Smooth muscle cell of the pulmonary artery (primary cell): ENCODE results near the gene CCR7. TPM values are rescaled to one million over a fixed set of nuclear protein-coding genes. Genes with fewer than 3 reads are reported as not detected.

ENCODE experiments used
- total RNA-seq: library from RNA; depleted of rRNA; stranded (reverse); fragments of >200 nt; gene quantifications from 2 replicates; pipeline ENCODE4 v1.2.3, GENCODE V29; 2014

CCR7 gene
- 0.26 TPM in 1 of 2 replicates, not detected in the other for total RNA-seq

GRCh38 chr17:40564883-40565768, at the start of gene CCR7:
TSS of gene CCR7 (minus strand) at chr17:40565472. CDS start at chr17:40565409, 63 bp downstream.

Other genes with a start within 250 kb of the CCR7 start
- gene GJD3, start 200.7 kb downstream of the CCR7 start, total RNA-seq = 1.6 and 5.9 TPM in 2 replicates
- gene TOP2A, start 147.6 kb downstream of the CCR7 start, total RNA-seq = 8.0 and 37.4 TPM in 2 replicates
- 295 and 1,467 TPM in 2 replicates for gene IGFBP4, start 122.0 kb downstream of the CCR7 start, total RNA-seq
- gene TNS4, start 63.8 kb downstream of the CCR7 start, total RNA-seq = 0.07 TPM in 1 of 2 replicates, not detected in the other
- gene SMARCE1, start 82.3 kb upstream of the CCR7 start, total RNA-seq = 46.6 and 56.6 TPM in 2 replicates
- gene KRT222, start 99.7 kb upstream of the CCR7 start, total RNA-seq = not detected in 2 replicates
- gene KRT24, start 138.3 kb upstream of the CCR7 start, total RNA-seq = not detected in 2 replicates
- not detected in 2 replicates for gene KRT25, start 189.9 kb upstream of the CCR7 start, total RNA-seq
- gene KRT26, start 206.7 kb upstream of the CCR7 start, total RNA-seq = not detected in 2 replicates
- gene KRT27, start 217.1 kb upstream of the CCR7 start, total RNA-seq = not detected in 2 replicates
- gene KRT28, start 234.5 kb upstream of the CCR7 start, total RNA-seq = not detected in 2 replicates